ENCODE measurements around the gene SUSD6.

SUSD6 gene

GRCh38 chr14:69676723-69677122 is 65.3 kb downstream of the SUSD6 start:
- no peak for DNase-seq (ENCODE audit: insufficient read length)
- peak; percentile 17 for FAIRE-seq
- TF ChIP-seq TAF1 (IDR thresholded peaks at IDR 0.05; ENCODE audit: borderline replicate concordance, low read depth, low read length): no peak
- TF ChIP-seq POLR2A (IDR thresholded peaks at IDR 0.05; ENCODE audit: low read depth, low read length): no peak
- TF ChIP-seq POLR2AphosphoS5 (IDR thresholded peaks at IDR 0.05; ENCODE audit: low read depth, low read length): no peak

- FAIRE-seq (no peak), DNase-seq (ENCODE audit: insufficient read length) (no peak)
- TF ChIP-seq POLR2A (IDR thresholded peaks at IDR 0.05; ENCODE audit: low read depth, low read length) (no peak), TAF1 (IDR thresholded peaks at IDR 0.05; ENCODE audit: borderline replicate concordance, low read depth, low read length) (no peak), POLR2AphosphoS5 (IDR thresholded peaks at IDR 0.05; ENCODE audit: low read depth, low read length) (no peak)
Measured at GRCh38 chr14:69680297-69680696, 68.9 kb downstream of the SUSD6 start.

GRCh38 chr14:69682136-69682535 is 70.7 kb downstream of the SUSD6 start:
- no peak for TF ChIP-seq POLR2AphosphoS5 (IDR thresholded peaks at IDR 0.05; ENCODE audit: low read depth, low read length)
- no peak for TF ChIP-seq TAF1 (IDR thresholded peaks at IDR 0.05; ENCODE audit: borderline replicate concordance, low read depth, low read length)
- no peak for TF ChIP-seq POLR2A (IDR thresholded peaks at IDR 0.05; ENCODE audit: low read depth, low read length)
- no peak for FAIRE-seq
- no peak for DNase-seq (ENCODE audit: insufficient read length)

DNA sequence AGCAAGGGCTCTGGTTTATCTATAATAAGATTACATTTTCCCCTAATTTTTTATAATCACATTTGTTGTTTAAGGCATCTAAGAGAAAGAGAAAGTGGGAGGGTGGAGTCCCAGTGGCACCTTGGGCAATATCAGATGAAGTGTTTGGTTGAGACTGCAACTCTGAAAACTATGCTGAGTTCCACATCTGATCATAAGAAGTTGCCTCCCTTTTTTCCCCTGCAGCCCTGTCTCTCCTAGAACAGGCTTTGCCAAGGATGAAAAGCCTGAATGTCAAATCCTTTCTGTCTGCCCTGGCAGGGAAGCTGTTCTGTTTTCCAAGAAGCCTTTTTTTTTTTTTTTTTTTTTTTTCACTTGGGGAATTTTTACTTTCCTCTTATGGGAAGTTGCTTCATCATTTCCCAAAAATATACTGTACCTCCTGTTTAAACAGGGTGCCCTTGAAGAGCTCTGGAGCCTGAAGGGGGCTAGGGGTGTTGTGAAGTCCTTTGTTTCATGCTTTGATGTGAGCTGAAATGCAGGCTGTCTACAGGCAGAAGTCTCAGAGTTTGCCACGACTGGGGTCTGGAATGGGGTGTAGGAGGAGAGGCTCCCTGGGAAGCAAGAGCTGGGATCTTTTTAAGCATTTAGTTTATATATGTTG is 71.3 kb downstream of the SUSD6 start:
- no peak for FAIRE-seq

DNA sequence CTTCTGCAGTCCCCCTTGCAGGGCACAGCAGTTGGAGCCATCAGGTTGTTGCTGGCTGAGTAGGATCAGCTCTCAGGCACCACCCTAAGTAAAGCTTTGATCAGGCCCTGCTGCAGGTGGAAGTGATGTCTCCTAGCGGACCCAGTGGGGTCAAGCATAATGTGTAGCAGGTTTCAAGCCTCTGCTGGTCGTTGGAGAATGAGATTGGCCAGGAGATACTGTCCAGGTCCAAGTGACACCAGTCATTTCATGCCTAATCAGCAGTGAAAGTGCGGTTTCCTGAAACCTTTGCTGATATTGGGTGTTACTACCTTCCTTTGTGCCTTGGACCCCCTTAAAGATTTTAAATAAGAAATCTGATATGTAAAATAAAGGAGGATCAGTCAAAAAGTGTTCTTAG is 72.6 kb downstream of the SUSD6 start:
- DNase-seq (ENCODE audit: insufficient read length): no peak

More for the DNA sequence above, 71.3 kb downstream of the SUSD6 start:
- TF ChIP-seq TAF1 (IDR thresholded peaks at IDR 0.05; ENCODE audit: borderline replicate concordance, low read depth, low read length) (no peak), POLR2AphosphoS5 (IDR thresholded peaks at IDR 0.05; ENCODE audit: low read depth, low read length) (no peak), POLR2A (IDR thresholded peaks at IDR 0.05; ENCODE audit: low read depth, low read length) (no peak)
- DNase-seq (ENCODE audit: insufficient read length): no peak

GRCh38 chr14:69684461-69685217 is 73.2 kb downstream of the SUSD6 start:
- TF ChIP-seq POLR2AphosphoS5 (IDR thresholded peaks at IDR 0.05; ENCODE audit: low read depth, low read length) (no peak), TAF1 (IDR thresholded peaks at IDR 0.05; ENCODE audit: borderline replicate concordance, low read depth, low read length) (no peak), POLR2A (IDR thresholded peaks at IDR 0.05; ENCODE audit: low read depth, low read length) (no peak)
- DNase-seq (ENCODE audit: insufficient read length): no peak
- peak; percentile 17 for FAIRE-seq

More for the DNA sequence above, 72.6 kb downstream of the SUSD6 start:
- TF ChIP-seq TAF1 (IDR thresholded peaks at IDR 0.05; ENCODE audit: borderline replicate concordance, low read depth, low read length) (no peak), POLR2A (IDR thresholded peaks at IDR 0.05; ENCODE audit: low read depth, low read length) (no peak), POLR2AphosphoS5 (IDR thresholded peaks at IDR 0.05; ENCODE audit: low read depth, low read length) (no peak)
- FAIRE-seq: peak; percentile 86

- TF ChIP-seq POLR2AphosphoS5 (IDR thresholded peaks at IDR 0.05; ENCODE audit: low read depth, low read length) (no peak), POLR2A (IDR thresholded peaks at IDR 0.05; ENCODE audit: low read depth, low read length) (no peak), TAF1 (IDR thresholded peaks at IDR 0.05; ENCODE audit: borderline replicate concordance, low read depth, low read length) (no peak)
- DNase-seq (ENCODE audit: insufficient read length) (no peak), FAIRE-seq (peak; percentile 36)
Measured at GRCh38 chr14:69685218-69685616, 73.8 kb downstream of the SUSD6 start.

DNA sequence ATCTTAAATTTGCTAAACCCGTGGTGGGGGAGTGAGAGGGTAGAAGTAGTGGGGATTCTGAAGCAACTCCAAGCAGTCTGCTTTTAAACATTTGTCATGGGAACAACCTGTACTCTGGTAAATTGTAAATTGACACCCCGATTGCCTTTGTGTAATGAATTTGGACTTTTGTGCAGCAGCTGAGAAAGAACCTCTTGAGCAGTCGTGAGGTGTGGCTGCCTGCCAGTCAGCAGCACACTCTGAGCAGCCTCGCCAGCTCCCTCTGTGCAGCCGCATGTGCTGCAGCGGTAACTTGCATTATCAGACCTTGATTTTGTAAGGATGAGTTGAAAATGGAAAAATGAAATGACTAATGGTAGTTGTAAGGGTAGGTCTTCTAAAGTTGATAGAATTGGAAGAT is 74.3 kb downstream of the SUSD6 start:
- FAIRE-seq (no peak), DNase-seq (ENCODE audit: insufficient read length) (no peak)
- no peak for TF ChIP-seq POLR2AphosphoS5 (IDR thresholded peaks at IDR 0.05; ENCODE audit: low read depth, low read length)
- TF ChIP-seq TAF1 (IDR thresholded peaks at IDR 0.05; ENCODE audit: borderline replicate concordance, low read depth, low read length): no peak
- no peak for TF ChIP-seq POLR2A (IDR thresholded peaks at IDR 0.05; ENCODE audit: low read depth, low read length)

- DNase-seq (ENCODE audit: insufficient read length) (no peak), FAIRE-seq (no peak)
- TF ChIP-seq TAF1 (IDR thresholded peaks at IDR 0.05; ENCODE audit: borderline replicate concordance, low read depth, low read length) (no peak), POLR2A (IDR thresholded peaks at IDR 0.05; ENCODE audit: low read depth, low read length) (no peak), POLR2AphosphoS5 (IDR thresholded peaks at IDR 0.05; ENCODE audit: low read depth, low read length) (no peak)
Measured at GRCh38 chr14:69687606-69688298, 76.4 kb downstream of the SUSD6 start.

DNA sequence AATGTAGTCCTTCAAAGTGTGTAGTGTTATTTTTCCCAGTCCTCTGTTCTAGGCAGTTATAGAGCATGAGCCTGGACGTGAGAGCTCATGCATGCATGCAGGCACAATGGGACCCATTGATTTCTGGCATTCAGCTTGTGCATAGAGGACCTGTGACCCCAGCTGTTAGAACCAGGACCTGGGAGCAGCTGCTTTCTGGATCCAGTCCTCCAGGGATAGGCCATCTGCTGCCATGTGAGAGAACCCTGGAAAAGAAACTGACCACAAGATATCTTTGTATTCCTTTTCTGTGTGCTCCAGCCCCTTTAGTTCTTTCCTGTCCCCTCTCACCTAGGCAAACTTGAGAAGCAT is 76.9 kb downstream of the SUSD6 start:
- DNase-seq (ENCODE audit: insufficient read length) (no peak), FAIRE-seq (no peak)
- TF ChIP-seq TAF1 (IDR thresholded peaks at IDR 0.05; ENCODE audit: borderline replicate concordance, low read depth, low read length) (no peak), POLR2AphosphoS5 (IDR thresholded peaks at IDR 0.05; ENCODE audit: low read depth, low read length) (no peak), POLR2A (IDR thresholded peaks at IDR 0.05; ENCODE audit: low read depth, low read length) (no peak)

DNA sequence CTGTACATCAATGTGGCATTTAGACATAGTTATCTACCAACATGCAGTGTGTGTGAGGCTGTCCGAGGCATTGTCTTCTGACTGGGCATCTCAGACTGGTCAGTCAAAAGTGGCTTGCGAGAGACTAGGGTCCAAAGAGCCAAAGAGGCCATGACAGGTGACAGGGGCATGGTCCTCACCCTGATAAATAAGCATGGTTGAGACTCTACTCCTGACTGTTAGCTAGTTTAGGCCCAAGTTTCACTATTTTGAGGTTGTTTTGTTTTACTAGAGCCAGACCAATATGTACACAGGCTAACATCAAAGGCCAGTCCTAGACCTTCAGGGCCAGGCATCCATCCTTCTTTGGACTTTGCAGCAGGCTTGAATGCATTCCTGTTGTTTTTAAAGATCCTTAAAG is 78.6 kb downstream of the SUSD6 start:
- DNase-seq (ENCODE audit: insufficient read length) (no peak), FAIRE-seq (no peak)
- TF ChIP-seq POLR2A (IDR thresholded peaks at IDR 0.05; ENCODE audit: low read depth, low read length): no peak
- no peak for TF ChIP-seq POLR2AphosphoS5 (IDR thresholded peaks at IDR 0.05; ENCODE audit: low read depth, low read length)
- no peak for TF ChIP-seq TAF1 (IDR thresholded peaks at IDR 0.05; ENCODE audit: borderline replicate concordance, low read depth, low read length)
